Measurements from ENCODE around the gene KCND3.
A peak's percentile ranks its signal among the peaks of the same experiment; 100 is the strongest.

Gene KCND3

GRCh38 chr1:111730706-111731105 is 258.8 kb downstream of the KCND3 start:
- DNase-seq (ENCODE audit: low read depth, low spot score): no peak

DNA sequence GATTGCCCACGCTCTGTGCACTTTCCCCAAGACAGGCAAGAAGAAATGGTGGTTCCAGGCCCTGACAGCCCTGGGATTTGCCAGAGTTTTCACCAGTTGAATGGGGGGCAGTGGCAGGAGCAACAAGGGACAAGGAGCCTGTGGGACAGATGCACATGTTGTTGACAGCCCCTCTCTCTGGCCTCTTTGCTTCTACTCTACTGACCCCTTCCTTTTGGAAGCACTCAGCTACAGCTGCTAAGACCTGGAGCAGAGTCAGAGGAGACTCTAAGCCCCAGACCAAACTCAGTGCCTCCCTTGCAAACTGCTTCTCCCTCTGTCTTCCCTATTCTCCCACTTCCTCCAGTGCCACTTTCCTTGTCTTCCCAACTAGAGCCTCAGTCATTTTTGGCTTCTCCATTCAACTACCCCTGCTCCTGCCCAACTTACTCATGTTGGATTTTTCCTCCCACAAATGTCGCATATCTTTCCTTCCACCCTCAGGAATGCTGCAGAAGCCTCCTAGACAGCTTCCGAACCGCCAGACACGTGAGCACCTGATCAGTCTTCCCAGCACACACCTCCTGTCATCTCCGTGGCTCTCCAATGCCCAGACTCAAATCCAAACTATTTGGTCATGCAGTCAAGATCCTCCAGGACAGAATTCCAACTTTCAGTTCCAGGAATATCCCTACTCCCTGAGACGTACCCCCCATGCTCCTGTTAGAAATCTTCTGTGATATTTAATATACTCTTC is 259.4 kb downstream of the KCND3 start:
- DNase-seq (ENCODE audit: low read depth, low spot score): no peak

DNA sequence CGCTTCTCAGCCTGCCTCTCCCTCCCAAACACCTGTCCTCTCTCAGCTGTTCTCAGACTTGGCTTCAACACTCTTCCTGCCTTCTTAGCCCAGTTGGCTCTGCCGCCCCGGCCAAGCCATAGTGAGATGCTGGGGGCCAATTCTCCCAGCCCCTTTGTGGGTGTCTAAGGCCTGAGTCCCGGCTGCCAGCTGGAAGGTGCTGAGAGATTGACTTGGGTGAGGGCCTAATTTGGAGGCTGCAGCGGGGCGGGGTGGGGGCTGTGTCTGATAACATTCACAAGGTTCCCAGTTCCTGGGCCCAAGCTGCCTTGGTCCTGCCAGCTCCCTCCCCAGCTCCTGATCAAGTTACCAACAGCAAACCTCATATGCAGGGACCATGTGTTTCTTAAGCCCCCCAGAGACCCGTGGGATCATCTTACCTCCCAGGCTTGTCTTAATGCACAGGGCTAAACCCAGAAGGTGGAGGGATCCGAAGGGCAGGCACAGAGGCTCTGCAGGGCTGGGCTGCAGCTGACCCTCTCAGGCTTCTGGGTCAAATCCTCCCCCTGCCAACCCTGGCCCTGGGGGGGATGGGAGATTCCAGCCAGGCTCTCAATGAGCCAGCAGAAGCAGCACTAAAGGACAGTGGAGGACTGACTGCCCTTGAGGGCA is 260.1 kb downstream of the KCND3 start:
- DNase-seq (ENCODE audit: low read depth, low spot score): peak; percentile 49

DNA sequence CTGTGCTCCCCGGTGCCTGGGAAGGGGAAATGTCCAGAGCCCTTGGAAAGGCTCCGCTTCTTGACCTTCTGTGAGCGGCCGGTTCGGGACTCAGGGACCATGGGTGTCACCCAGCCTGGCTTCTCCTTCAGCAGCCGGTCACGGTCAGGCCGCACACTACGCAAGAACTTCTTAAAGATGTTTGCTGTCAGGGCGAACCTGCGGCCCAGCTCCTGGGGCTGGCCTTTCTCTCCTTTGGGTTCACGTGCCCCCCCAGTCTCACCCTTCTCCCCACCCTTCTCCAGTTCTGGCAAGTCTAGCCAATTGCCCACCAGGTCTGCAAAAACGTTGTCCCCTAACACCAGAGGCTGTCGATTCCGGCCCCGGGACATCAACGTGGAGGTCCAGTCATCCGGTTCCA is 262.4 kb downstream of the KCND3 start:
- no peak for DNase-seq (ENCODE audit: low read depth, low spot score)

GRCh38 chr1:111725192-111725591 is 264.3 kb downstream of the KCND3 start:
- DNase-seq (ENCODE audit: low read depth, low spot score): peak; percentile 47

DNA sequence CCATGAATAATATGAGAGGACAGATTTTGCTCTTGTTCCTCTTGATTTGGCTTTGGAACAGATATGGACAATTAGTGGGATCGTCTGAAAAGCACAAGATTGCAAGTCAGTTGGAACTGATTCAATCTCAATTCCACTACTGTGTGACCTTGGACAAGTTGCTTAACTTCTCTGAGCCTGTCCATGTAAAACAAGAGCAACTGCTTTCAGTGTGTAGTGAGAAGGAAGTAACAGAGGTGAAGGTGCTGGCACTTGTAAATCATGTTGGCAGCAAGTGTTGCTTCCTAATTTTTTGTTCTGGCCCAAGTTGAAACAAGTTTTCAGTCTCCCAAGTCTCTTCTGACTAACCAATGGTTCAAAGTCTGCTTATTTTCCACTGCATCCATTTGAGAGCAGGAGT is 265.6 kb downstream of the KCND3 start:
- DNase-seq (ENCODE audit: low read depth, low spot score): no peak

DNA sequence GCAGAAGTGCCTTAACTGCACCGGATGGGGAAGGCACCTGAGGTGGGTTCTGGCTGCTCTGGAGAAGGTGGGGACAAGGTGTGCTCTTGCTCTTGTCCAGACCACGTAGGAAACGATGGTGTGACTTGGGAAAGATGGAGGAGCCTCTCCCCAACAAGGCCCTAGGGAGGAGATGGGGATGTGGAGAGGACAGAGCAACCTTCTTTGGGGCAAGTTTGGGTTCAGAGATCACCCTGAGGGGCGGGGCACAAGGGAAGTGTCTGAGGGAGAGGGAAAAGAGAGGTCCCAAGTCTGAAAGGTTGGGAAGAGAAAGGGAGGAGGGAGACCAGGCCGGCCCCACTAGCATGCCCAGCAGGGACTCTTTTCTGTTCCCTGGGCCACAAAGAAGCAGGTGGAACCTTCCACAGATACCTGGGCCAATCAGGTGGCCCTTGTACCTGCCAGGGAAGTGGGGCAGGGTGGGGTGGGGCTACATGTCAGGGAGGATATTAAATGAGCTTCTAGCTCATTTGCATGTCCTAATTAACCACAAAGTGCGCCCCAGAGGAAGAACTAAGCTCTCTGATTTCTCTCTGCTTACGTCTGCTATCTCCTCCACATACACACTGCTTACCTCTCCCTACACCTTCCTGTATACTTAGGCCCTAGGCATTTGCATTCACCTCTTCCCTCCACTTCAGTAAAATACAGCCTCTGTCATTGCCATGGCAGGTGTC is 266.2 kb downstream of the KCND3 start:
- no peak for DNase-seq (ENCODE audit: low read depth, low spot score)

DNA sequence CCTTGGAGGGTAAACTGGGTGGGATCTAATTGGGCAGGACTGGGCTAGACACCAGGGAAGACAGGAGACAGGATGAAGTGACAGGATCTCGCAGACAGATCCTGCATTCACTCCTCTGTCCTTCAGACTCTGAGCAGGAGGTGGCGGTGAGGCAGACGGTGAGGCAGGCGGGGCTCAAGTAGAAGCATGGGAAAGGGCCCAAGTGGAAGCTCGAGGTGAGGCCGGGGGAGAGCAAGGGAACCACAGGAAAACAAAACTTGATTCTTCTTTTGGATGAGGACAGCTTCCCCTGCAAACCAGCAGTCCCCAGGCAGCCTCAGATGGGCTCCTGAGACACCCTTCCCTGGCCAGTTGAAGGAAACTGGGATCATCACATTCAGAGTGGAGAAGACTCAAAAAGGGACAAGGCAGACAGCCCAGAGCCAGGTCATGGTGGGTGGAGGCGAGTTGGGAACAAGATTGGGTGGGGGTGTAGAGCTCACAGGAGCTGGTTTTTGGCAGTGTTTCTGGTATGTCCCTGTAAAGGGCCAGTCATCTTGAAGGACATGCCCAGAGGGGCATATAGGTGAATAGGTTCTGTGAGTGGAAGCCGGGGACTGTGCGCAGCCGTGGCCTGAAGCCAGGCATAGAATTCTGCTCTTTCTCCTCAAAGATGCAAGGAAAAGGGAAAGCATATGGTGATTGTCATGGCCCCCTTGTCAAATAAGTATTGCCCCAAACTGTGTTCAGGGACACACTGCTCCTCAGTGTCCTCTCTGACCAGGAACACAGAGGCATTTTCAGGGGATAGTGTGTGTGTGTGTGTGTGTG is 268.3 kb downstream of the KCND3 start:
- no peak for DNase-seq (ENCODE audit: low read depth, low spot score)
